ENCODE measurements around the gene SULT4A1.
"Not testable (repeated sequence)": the region's sequence is repeated elsewhere in the genome, so short reads cannot be mapped to it uniquely, and the experiment has no call there.

Gene SULT4A1

GRCh38 chr22:43886231-43886630, 23.9 kb upstream of the SULT4A1 start:
- no peak for DNase-seq (ENCODE audit: low read depth)

- DNase-seq (ENCODE audit: low read depth) = no peak
These were observed 23.5 kb upstream of the SULT4A1 start for GRCh38 chr22:43885786-43886185.

- DNase-seq (ENCODE audit: low read depth) = no peak
These were observed 23.0 kb upstream of the SULT4A1 start for GRCh38 chr22:43885319-43885671.

- no peak for DNase-seq (ENCODE audit: low read depth)
These were observed 22.4 kb upstream of the SULT4A1 start for GRCh38 chr22:43884600-43885318.

- DNase-seq (ENCODE audit: low read depth) = no peak
These were observed 21.6 kb upstream of the SULT4A1 start for GRCh38 chr22:43883719-43884415.

GRCh38 chr22:43883012-43883661, 20.8 kb upstream of the SULT4A1 start:
- DNase-seq (ENCODE audit: low read depth) = no peak

GRCh38 chr22:43882122-43882767, 19.9 kb upstream of the SULT4A1 start:
- no peak for DNase-seq (ENCODE audit: low read depth)

- DNase-seq (ENCODE audit: low read depth) = no peak
These were observed 19.1 kb upstream of the SULT4A1 start for GRCh38 chr22:43881091-43882061.

- DNase-seq (ENCODE audit: low read depth) = no peak
These were observed 18.3 kb upstream of the SULT4A1 start for GRCh38 chr22:43880541-43880991.

- no peak for DNase-seq (ENCODE audit: low read depth)
These were observed 17.7 kb upstream of the SULT4A1 start for GRCh38 chr22:43879901-43880540.

GRCh38 chr22:43878831-43879550, 16.7 kb upstream of the SULT4A1 start:
- no peak for DNase-seq (ENCODE audit: low read depth)

GRCh38 chr22:43878079-43878795, 15.9 kb upstream of the SULT4A1 start:
- no peak for DNase-seq (ENCODE audit: low read depth)

GRCh38 chr22:43876866-43877509, 14.7 kb upstream of the SULT4A1 start:
- DNase-seq (ENCODE audit: low read depth) = no peak

- no peak for DNase-seq (ENCODE audit: low read depth)
These were observed 7.5 kb upstream of the SULT4A1 start for GRCh38 chr22:43869799-43870198.

GRCh38 chr22:43869001-43869400, 6.7 kb upstream of the SULT4A1 start:
- not testable (repeated sequence) for DNase-seq (ENCODE audit: low read depth)

- DNase-seq (ENCODE audit: low read depth) = no peak
These were observed 5.7 kb upstream of the SULT4A1 start for GRCh38 chr22:43867839-43868635.

GRCh38 chr22:43862882-43863202, 529 bp upstream of the SULT4A1 start:
- DNase-seq (ENCODE audit: low read depth) = no peak

GRCh38 chr22:43861529-43861928, 784 bp downstream of the SULT4A1 start:
- DNase-seq (ENCODE audit: low read depth) = no peak
